ENCODE results near the gene APCDD1.
"Not testable (repeated sequence)": the region's sequence is repeated elsewhere in the genome, so short reads cannot be mapped to it uniquely, and the experiment has no call there.

The APCDD1 gene

GRCh38 chr18:10495936-10496335, 41.5 kb downstream of the APCDD1 start:
- H3K4me3 ChIP-seq (ENCODE audit: low read depth, low read length) = no peak overlapping the region
- no peaks in the 10 kb centered on the region for H3K36me3 ChIP-seq (ENCODE audit: control insufficient read depth, insufficient read depth, low read length)
- no peak overlapping the region for H3K27ac ChIP-seq (ENCODE audit: low read depth, low read length)
- no peak overlapping the region for H3K9ac ChIP-seq (ENCODE audit: low read depth, low read length)
- H3K4me1 ChIP-seq (ENCODE audit: control insufficient read depth, insufficient read depth, low read length) = no peaks in the 10 kb centered on the region
- H3K27me3 ChIP-seq (ENCODE audit: control insufficient read depth, insufficient read depth, low read length) = no peaks in the 10 kb centered on the region
- H3K9me3 ChIP-seq (ENCODE audit: control insufficient read depth, insufficient read depth, low read length) = no peaks in the 10 kb centered on the region

- Histone ChIP-seq H3K27me3 (ENCODE audit: control insufficient read depth, insufficient read depth, low read length) (no peaks in the 10 kb centered on the region), H3K9me3 (ENCODE audit: control insufficient read depth, insufficient read depth, low read length) (no peaks in the 10 kb centered on the region), H3K27ac (ENCODE audit: low read depth, low read length) (no peak overlapping the region), H3K36me3 (ENCODE audit: control insufficient read depth, insufficient read depth, low read length) (no peaks in the 10 kb centered on the region), H3K4me3 (ENCODE audit: low read depth, low read length) (no peak overlapping the region), H3K4me1 (ENCODE audit: control insufficient read depth, insufficient read depth, low read length) (no peaks in the 10 kb centered on the region), H3K9ac (ENCODE audit: low read depth, low read length) (no peak overlapping the region)
Observed at GRCh38 chr18:10497206-10497749, 42.8 kb downstream of the APCDD1 start.

- Histone ChIP-seq H3K36me3 (ENCODE audit: control insufficient read depth, insufficient read depth, low read length) (no peaks in the 10 kb centered on the region), H3K9me3 (ENCODE audit: control insufficient read depth, insufficient read depth, low read length) (no peaks in the 10 kb centered on the region), H3K4me1 (ENCODE audit: control insufficient read depth, insufficient read depth, low read length) (no peaks in the 10 kb centered on the region), H3K27me3 (ENCODE audit: control insufficient read depth, insufficient read depth, low read length) (no peaks in the 10 kb centered on the region), H3K4me3 (ENCODE audit: low read depth, low read length) (no peak overlapping the region), H3K9ac (ENCODE audit: low read depth, low read length) (no peak overlapping the region), H3K27ac (ENCODE audit: low read depth, low read length) (no peak overlapping the region)
Observed at GRCh38 chr18:10499230-10499629, 44.8 kb downstream of the APCDD1 start.

- no peak overlapping the region for H3K4me3 ChIP-seq (ENCODE audit: low read depth, low read length)
- H3K27ac ChIP-seq (ENCODE audit: low read depth, low read length) = no peak overlapping the region
- H3K4me1 ChIP-seq (ENCODE audit: control insufficient read depth, insufficient read depth, low read length) = no peaks in the 10 kb centered on the region
- H3K9me3 ChIP-seq (ENCODE audit: control insufficient read depth, insufficient read depth, low read length) = peaks cover 6% of the 10 kb centered on the region; the same call in 1 of the 2 replicates
- no peaks in the 10 kb centered on the region for H3K27me3 ChIP-seq (ENCODE audit: control insufficient read depth, insufficient read depth, low read length)
- no peaks in the 10 kb centered on the region for H3K36me3 ChIP-seq (ENCODE audit: control insufficient read depth, insufficient read depth, low read length)
- H3K9ac ChIP-seq (ENCODE audit: low read depth, low read length) = no peak overlapping the region
Observed at GRCh38 chr18:10500038-10500437, 45.6 kb downstream of the APCDD1 start.

DNA sequence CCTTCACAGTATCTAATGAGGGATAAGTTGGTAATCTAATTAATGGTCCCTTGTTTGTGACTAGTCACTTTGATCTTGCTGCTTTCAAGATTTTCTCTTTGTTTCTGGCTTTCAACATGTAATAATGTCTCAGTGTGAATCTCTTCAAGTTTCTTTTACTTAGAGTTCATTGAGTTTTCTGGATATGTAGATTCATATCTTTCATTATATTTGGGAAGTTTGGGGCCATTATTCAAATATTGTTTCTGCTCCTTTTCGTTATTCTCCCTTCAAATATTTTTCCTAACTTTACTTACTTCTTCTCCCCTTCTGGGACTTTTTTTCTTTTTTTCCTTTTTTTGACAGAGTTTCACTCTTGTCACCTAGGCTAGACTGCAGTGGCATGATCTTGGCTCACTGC, 50.3 kb downstream of the APCDD1 start:
- no peaks in the 10 kb centered on the region for H3K4me1 ChIP-seq (ENCODE audit: control insufficient read depth, insufficient read depth, low read length)
- no peak overlapping the region for H3K9ac ChIP-seq (ENCODE audit: low read depth, low read length)
- H3K27me3 ChIP-seq (ENCODE audit: control insufficient read depth, insufficient read depth, low read length) = no peaks in the 10 kb centered on the region
- H3K36me3 ChIP-seq (ENCODE audit: control insufficient read depth, insufficient read depth, low read length) = no peaks in the 10 kb centered on the region
- H3K27ac ChIP-seq (ENCODE audit: low read depth, low read length) = no peak overlapping the region
- H3K4me3 ChIP-seq (ENCODE audit: low read depth, low read length) = no peak overlapping the region
- H3K9me3 ChIP-seq (ENCODE audit: control insufficient read depth, insufficient read depth, low read length) = peaks cover 20% of the 10 kb centered on the region

- H3K27me3 ChIP-seq (ENCODE audit: control insufficient read depth, insufficient read depth, low read length); H3K27ac ChIP-seq (ENCODE audit: low read depth, low read length); H3K4me3 ChIP-seq (ENCODE audit: low read depth, low read length); H3K4me1 ChIP-seq (ENCODE audit: control insufficient read depth, insufficient read depth, low read length); H3K9ac ChIP-seq (ENCODE audit: low read depth, low read length); H3K36me3 ChIP-seq (ENCODE audit: control insufficient read depth, insufficient read depth, low read length): not testable (repeated sequence)
- H3K9me3 ChIP-seq (ENCODE audit: control insufficient read depth, insufficient read depth, low read length) = peaks cover 20% of the 10 kb centered on the region
Observed at GRCh38 chr18:10505892-10506291, 51.5 kb downstream of the APCDD1 start.

GRCh38 chr18:10508591-10508990, 54.2 kb downstream of the APCDD1 start:
- peaks cover 20% of the 10 kb centered on the region for H3K9me3 ChIP-seq (ENCODE audit: control insufficient read depth, insufficient read depth, low read length)
- no peaks in the 10 kb centered on the region for H3K27me3 ChIP-seq (ENCODE audit: control insufficient read depth, insufficient read depth, low read length)
- H3K4me1 ChIP-seq (ENCODE audit: control insufficient read depth, insufficient read depth, low read length) = no peaks in the 10 kb centered on the region
- no peak overlapping the region for H3K4me3 ChIP-seq (ENCODE audit: low read depth, low read length)
- no peak overlapping the region for H3K9ac ChIP-seq (ENCODE audit: low read depth, low read length)
- H3K27ac ChIP-seq (ENCODE audit: low read depth, low read length) = no peak overlapping the region
- H3K36me3 ChIP-seq (ENCODE audit: control insufficient read depth, insufficient read depth, low read length) = no peaks in the 10 kb centered on the region

- no peaks in the 10 kb centered on the region for H3K4me1 ChIP-seq (ENCODE audit: control insufficient read depth, insufficient read depth, low read length)
- peaks cover 14% of the 10 kb centered on the region for H3K9me3 ChIP-seq (ENCODE audit: control insufficient read depth, insufficient read depth, low read length)
- no peaks in the 10 kb centered on the region for H3K36me3 ChIP-seq (ENCODE audit: control insufficient read depth, insufficient read depth, low read length)
- no peak overlapping the region for H3K9ac ChIP-seq (ENCODE audit: low read depth, low read length)
- H3K4me3 ChIP-seq (ENCODE audit: low read depth, low read length) = no peak overlapping the region
- H3K27me3 ChIP-seq (ENCODE audit: control insufficient read depth, insufficient read depth, low read length) = no peaks in the 10 kb centered on the region
- H3K27ac ChIP-seq (ENCODE audit: low read depth, low read length) = no peak overlapping the region
Observed at GRCh38 chr18:10511236-10511635, 56.8 kb downstream of the APCDD1 start.

- H3K9me3 ChIP-seq (ENCODE audit: control insufficient read depth, insufficient read depth, low read length) = no peaks in the 10 kb centered on the region
- no peaks in the 10 kb centered on the region for H3K27me3 ChIP-seq (ENCODE audit: control insufficient read depth, insufficient read depth, low read length)
- H3K4me3 ChIP-seq (ENCODE audit: low read depth, low read length) = no peak overlapping the region
- no peaks in the 10 kb centered on the region for H3K36me3 ChIP-seq (ENCODE audit: control insufficient read depth, insufficient read depth, low read length)
- H3K9ac ChIP-seq (ENCODE audit: low read depth, low read length) = no peak overlapping the region
- no peak overlapping the region for H3K27ac ChIP-seq (ENCODE audit: low read depth, low read length)
- no peaks in the 10 kb centered on the region for H3K4me1 ChIP-seq (ENCODE audit: control insufficient read depth, insufficient read depth, low read length)
Observed at GRCh38 chr18:10514082-10514481, 59.6 kb downstream of the APCDD1 start.

DNA sequence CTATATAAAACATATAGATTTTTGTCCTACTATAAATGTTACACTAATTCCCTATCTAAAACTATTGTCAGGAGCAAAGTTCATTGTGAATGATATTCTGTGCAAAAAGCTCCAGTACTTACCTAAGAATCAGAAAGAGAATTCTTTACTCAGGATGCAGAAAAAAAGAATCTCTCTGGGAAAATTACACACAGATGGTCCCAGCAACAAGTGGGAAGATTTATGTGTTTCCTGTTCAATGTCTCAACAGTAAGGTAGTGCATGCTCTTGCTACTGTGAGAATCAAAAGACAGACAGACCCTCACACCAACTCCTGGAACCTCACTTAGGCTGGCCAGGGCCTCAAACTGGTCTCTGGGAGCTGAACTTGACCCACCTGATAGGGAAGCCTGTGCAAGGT, 60.2 kb downstream of the APCDD1 start:
- H3K27me3 ChIP-seq (ENCODE audit: control insufficient read depth, insufficient read depth, low read length) = no peaks in the 10 kb centered on the region
- H3K36me3 ChIP-seq (ENCODE audit: control insufficient read depth, insufficient read depth, low read length) = no peaks in the 10 kb centered on the region
- no peak overlapping the region for H3K27ac ChIP-seq (ENCODE audit: low read depth, low read length)
- no peaks in the 10 kb centered on the region for H3K9me3 ChIP-seq (ENCODE audit: control insufficient read depth, insufficient read depth, low read length)
- no peak overlapping the region for H3K4me3 ChIP-seq (ENCODE audit: low read depth, low read length)
- H3K4me1 ChIP-seq (ENCODE audit: control insufficient read depth, insufficient read depth, low read length) = no peaks in the 10 kb centered on the region
- H3K9ac ChIP-seq (ENCODE audit: low read depth, low read length) = no peak overlapping the region

- H3K4me3 ChIP-seq (ENCODE audit: low read depth, low read length) = no peak overlapping the region
- H3K36me3 ChIP-seq (ENCODE audit: control insufficient read depth, insufficient read depth, low read length) = no peaks in the 10 kb centered on the region
- H3K4me1 ChIP-seq (ENCODE audit: control insufficient read depth, insufficient read depth, low read length) = no peaks in the 10 kb centered on the region
- H3K27me3 ChIP-seq (ENCODE audit: control insufficient read depth, insufficient read depth, low read length) = no peaks in the 10 kb centered on the region
- no peaks in the 10 kb centered on the region for H3K9me3 ChIP-seq (ENCODE audit: control insufficient read depth, insufficient read depth, low read length)
- no peak overlapping the region for H3K9ac ChIP-seq (ENCODE audit: low read depth, low read length)
- H3K27ac ChIP-seq (ENCODE audit: low read depth, low read length) = no peak overlapping the region
Observed at GRCh38 chr18:10515456-10515855, 61.0 kb downstream of the APCDD1 start.

DNA sequence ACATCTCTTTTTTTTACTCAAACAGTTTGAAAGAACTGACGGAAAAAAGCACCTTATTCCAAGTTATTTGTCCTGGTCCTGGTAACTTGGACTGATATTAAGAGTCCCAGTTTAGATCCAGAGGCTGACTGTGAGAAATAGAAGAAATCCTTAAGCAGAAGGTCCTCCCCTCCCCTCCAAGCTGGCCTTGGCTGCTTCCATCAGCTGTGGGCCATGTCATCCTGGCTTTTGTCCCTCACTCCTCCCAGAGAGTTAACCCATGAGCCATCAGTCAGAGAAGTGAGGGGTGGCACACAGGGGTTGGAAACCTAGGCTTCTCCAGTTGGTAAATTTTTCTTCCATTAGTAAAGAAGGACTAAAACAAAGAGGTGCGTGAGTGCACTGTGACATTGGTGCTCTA, 61.6 kb downstream of the APCDD1 start:
- no peak overlapping the region for H3K4me3 ChIP-seq (ENCODE audit: low read depth, low read length)
- H3K27me3 ChIP-seq (ENCODE audit: control insufficient read depth, insufficient read depth, low read length) = no peaks in the 10 kb centered on the region
- H3K9ac ChIP-seq (ENCODE audit: low read depth, low read length) = no peak overlapping the region
- no peaks in the 10 kb centered on the region for H3K9me3 ChIP-seq (ENCODE audit: control insufficient read depth, insufficient read depth, low read length)
- no peaks in the 10 kb centered on the region for H3K36me3 ChIP-seq (ENCODE audit: control insufficient read depth, insufficient read depth, low read length)
- no peaks in the 10 kb centered on the region for H3K4me1 ChIP-seq (ENCODE audit: control insufficient read depth, insufficient read depth, low read length)
- H3K27ac ChIP-seq (ENCODE audit: low read depth, low read length) = no peak overlapping the region
